H1 (cell line): ENCODE results near the gene FN3KRP. TPM values are rescaled to one million over a fixed set of nuclear protein-coding genes. Genes with fewer than 3 reads are reported as not detected.

Experiments used
- CTCF ChIA-PET: fragments of 300-600 bp; sonication (Branson Sonifier 250); formaldehyde crosslinking; loops from one replicate; lab custom pipeline; 2021; ENCODE audit not compliant: partially characterized antibody; lab: Charles Lee
- POLR2A ChIA-PET: fragments of 300-600 bp; sonication (Branson Sonifier 250); formaldehyde crosslinking; loops from one replicate; lab custom pipeline; 2021; ENCODE audit warnings: inconsistent platforms; ENCODE audit not compliant: partially characterized antibody; lab: Charles Lee
- DNase-seq, 2 experiments: peaks; one replicate each; pipeline versions ENCODE4 v3.0.0 to v3.0.0-alpha.2; 2010 to 2022; ENCODE audit warnings: low spot score in 2 of 2, low read depth in 1 of 2, mixed read lengths in 1 of 2
- FAIRE-seq: peaks from 2 replicates; lab custom pipeline; 2011; peaks lifted over from hg19 to GRCh38; lab: Jason Lieb, UNC
- H2AFZ ChIP-seq: 2 replicates; pipeline ENCODE4 v1.8.1; 2012; ENCODE audit warnings: low read length, inconsistent platforms
- H2AK5ac ChIP-seq: 2 replicates; pipeline ENCODE4 v1.6.1; 2013; ENCODE audit warnings: low read depth, low read length
- H2BK120ac ChIP-seq: replicated peaks from 2 replicates; pipeline ENCODE3; 2013; ENCODE audit warnings: low read depth, low read length, inconsistent platforms
- H2BK12ac ChIP-seq: 2 replicates; pipeline ENCODE4 v1.6.1; 2013; ENCODE audit warnings: low read depth, low read length
- H2BK15ac ChIP-seq: 2 replicates; pipeline ENCODE4 v1.6.1; 2013; ENCODE audit warnings: low read length
- H2BK20ac ChIP-seq: 2 replicates; pipeline ENCODE4 v1.6.1; 2013; ENCODE audit warnings: low read length
- H2BK5ac ChIP-seq: 2 replicates; pipeline ENCODE4 v1.6.1; 2013; ENCODE audit warnings: low read depth, low read length
- H3K14ac ChIP-seq: 2 replicates; pipeline ENCODE4 v1.6.1; 2013; ENCODE audit warnings: inconsistent platforms; ENCODE audit not compliant: insufficient read length
- H3K18ac ChIP-seq: 2 replicates; pipeline ENCODE4 v1.6.1; 2013; ENCODE audit warnings: low read length; ENCODE audit errors: extremely low read depth
- H3K23ac ChIP-seq: 2 replicates; pipeline ENCODE4 v1.6.1; 2013; ENCODE audit warnings: inconsistent platforms; ENCODE audit not compliant: insufficient read length
- H3K23me2 ChIP-seq: 2 replicates; pipeline ENCODE4 v1.6.1; 2013; ENCODE audit warnings: low read depth, low read length
- H3K27ac ChIP-seq: 2 replicates; pipeline ENCODE4 v1.6.1; 2011; ENCODE audit warnings: low read depth, low read length, inconsistent platforms
- H3K27me3 ChIP-seq, 4 experiments: replicated peaks in 1 of 4; 1 replicate in 1 of 4; 2 replicates in 3 of 4; pipeline versions ENCODE4 v1.6.1 to v1.8.1; 2011 to 2013; ENCODE audit warnings: low read length in 3 of 4, mild to moderate bottlenecking in 3 of 4, inconsistent platforms in 2 of 4, mixed read lengths in 2 of 4, moderate library complexity in 1 of 4; ENCODE audit not compliant: control insufficient read depth in 3 of 4, insufficient read depth in 3 of 4; ENCODE audit errors: extremely low read depth in 1 of 4
- H3K36me3 ChIP-seq, 4 experiments: 2 replicates each; pipeline versions ENCODE4 v1.6.1 to v1.8.1; 2011 to 2013; ENCODE audit warnings: mild to moderate bottlenecking in 4 of 4, low read length in 3 of 4, moderate library complexity in 2 of 4, control low read depth in 1 of 4, inconsistent platforms in 1 of 4; ENCODE audit not compliant: insufficient read depth in 4 of 4, control insufficient read depth in 2 of 4
- H3K4ac ChIP-seq: replicated peaks from 2 replicates; pipeline ENCODE3; 2013; ENCODE audit warnings: low read length, low read depth, mixed read lengths, inconsistent platforms; ENCODE audit not compliant: insufficient read length
- H3K4me1 ChIP-seq, 4 experiments: replicated peaks in 1 of 4; 1 replicate in 1 of 4; 2 replicates in 3 of 4; pipeline versions ENCODE4 v1.6.1 to v1.8.1; 2011 to 2013; ENCODE audit warnings: low read length in 3 of 4, inconsistent platforms in 2 of 4, mixed read lengths in 1 of 4; ENCODE audit not compliant: insufficient read depth in 4 of 4, control insufficient read depth in 3 of 4
- H3K4me2 ChIP-seq, 2 experiments: 2 replicates each; pipeline versions ENCODE4 v1.6.1 to v1.8.1; 2011 to 2013; ENCODE audit warnings: low read depth in 2 of 2, low read length in 2 of 2, control low read depth in 1 of 2, inconsistent platforms in 1 of 2, mild to moderate bottlenecking in 1 of 2; ENCODE audit not compliant: insufficient read depth in 1 of 2
- H3K4me3 ChIP-seq, 4 experiments: fragments of 200-600, 300-600 bp in 1 of 4; sonication (generic), shearing (Covaris generic), sonication (Bioruptor Twin) in 1 of 4; 2 replicates each; pipeline versions ENCODE4 v1.5.1 to v1.8.1; 2011 to 2016; ENCODE audit warnings: low read length in 4 of 4, low read depth in 3 of 4, control low read depth in 2 of 4, inconsistent platforms in 2 of 4, mild to moderate bottlenecking in 2 of 4, mixed read lengths in 1 of 4, moderate library complexity in 1 of 4; ENCODE audit not compliant: insufficient read depth in 2 of 4; ENCODE audit errors: extremely low read depth in 1 of 4
- H3K56ac ChIP-seq: replicated peaks from 2 replicates; pipeline ENCODE3; 2013; ENCODE audit warnings: low read depth, mild to moderate bottlenecking, mixed read lengths, low read length, inconsistent platforms; ENCODE audit not compliant: insufficient read length
- H3K79me1 ChIP-seq: 2 replicates; pipeline ENCODE4 v1.6.1; 2013; ENCODE audit warnings: low read depth, low read length, control low read depth
- H3K79me2 ChIP-seq, 2 experiments: 2 replicates each; pipeline versions ENCODE4 v1.6.1 to v1.8.1; 2012 to 2013; ENCODE audit warnings: low read length in 2 of 2, mild to moderate bottlenecking in 2 of 2, inconsistent platforms in 1 of 2; ENCODE audit not compliant: insufficient read depth in 2 of 2, control insufficient read depth in 1 of 2
- H3K9ac ChIP-seq, 4 experiments: replicated peaks in 1 of 4; 1 replicate in 1 of 4; 2 replicates in 3 of 4; pipeline versions ENCODE4 v1.6.1 to v1.8.1; 2011 to 2013; ENCODE audit warnings: low read depth in 3 of 4, low read length in 3 of 4, control low read depth in 2 of 4, mild to moderate bottlenecking in 2 of 4, moderate library complexity in 2 of 4, inconsistent platforms in 1 of 4; ENCODE audit errors: extremely low read depth in 1 of 4
- H3K9me3 ChIP-seq, 2 experiments: 2 replicates each; pipeline versions ENCODE4 v1.6.1 to v1.8.1; 2012 to 2013; ENCODE audit warnings: mild to moderate bottlenecking in 2 of 2, moderate library complexity in 2 of 2, control low read depth in 1 of 2, inconsistent platforms in 1 of 2, low read depth in 1 of 2, low read length in 1 of 2, mixed read lengths in 1 of 2; ENCODE audit not compliant: insufficient read depth in 2 of 2
- H4K20me1 ChIP-seq, 2 experiments: replicated peaks in 1 of 2; 2 replicates each; pipeline versions ENCODE3 to v1.8.1; 2011 to 2013; ENCODE audit warnings: inconsistent platforms in 2 of 2, low read length in 2 of 2, mild to moderate bottlenecking in 1 of 2; ENCODE audit not compliant: insufficient read depth in 2 of 2, control insufficient read depth in 1 of 2
- H4K5ac ChIP-seq: 2 replicates; pipeline ENCODE4 v1.6.1; 2013; ENCODE audit warnings: low read length, low read depth, mixed read lengths, inconsistent platforms; ENCODE audit not compliant: insufficient read length
- H4K8ac ChIP-seq: 2 replicates; pipeline ENCODE4 v1.8.0; 2013; ENCODE audit warnings: mild to moderate bottlenecking, moderate library complexity, low read length, inconsistent platforms; ENCODE audit not compliant: insufficient read depth; ENCODE audit errors: extremely low read depth
- H4K91ac ChIP-seq: replicated peaks from 2 replicates; pipeline ENCODE3; 2013; ENCODE audit warnings: low read length, mixed read lengths, inconsistent platforms; ENCODE audit not compliant: insufficient read length
- BRCA1 ChIP-seq: IDR thresholded peaks from 2 replicates; pipeline ENCODE4 v1.6.1; 2012; ENCODE audit warnings: low read depth, low read length, improper control_type of control experiment
- CBX8 ChIP-seq: fragments of 300-800, 300-1000 bp; sonication (generic); IDR thresholded peaks from 2 replicates; pipeline ENCODE4 v1.7.1; 2016; ENCODE audit warnings: low read depth, low read length, borderline replicate concordance
- CHD2 ChIP-seq: IDR thresholded peaks from 2 replicates; pipeline ENCODE4 v1.6.1; 2012; ENCODE audit warnings: low read length, improper control_type of control experiment
- EP300 ChIP-seq, 2 experiments: IDR thresholded peaks; 1 replicate in 1 of 2; 2 replicates in 1 of 2; pipeline ENCODE4 v1.6.1; 2011 to 2012; ENCODE audit warnings: low read depth in 2 of 2, low read length in 2 of 2, mild to moderate bottlenecking in 2 of 2, borderline replicate concordance in 1 of 2, inconsistent platforms in 1 of 2, moderate library complexity in 1 of 2
- EZH2 ChIP-seq: fragments of 200-600 bp; sonication (generic); IDR thresholded peaks from 2 replicates; pipeline ENCODE4 v1.7.1; 2012; ENCODE audit warnings: low read depth, mild to moderate bottlenecking, moderate library complexity, low read length, inconsistent platforms; ENCODE audit not compliant: severe bottlenecking
- FOSL1 ChIP-seq: IDR thresholded peaks from 2 replicates; pipeline ENCODE4 v1.6.1; 2011; ENCODE audit warnings: mild to moderate bottlenecking, low read depth, low read length, moderate library complexity; ENCODE audit not compliant: insufficient read depth
- GABPA ChIP-seq: IDR thresholded peaks from 2 replicates; pipeline ENCODE4 v1.6.1; 2011; ENCODE audit warnings: mild to moderate bottlenecking, low read length, moderate library complexity, borderline replicate concordance; ENCODE audit not compliant: insufficient read depth
- JUN ChIP-seq: IDR thresholded peaks from 2 replicates; pipeline ENCODE4 v1.6.1; 2011; ENCODE audit warnings: low read depth, mild to moderate bottlenecking, improper control_type of control experiment, low read length
- KDM4A ChIP-seq: IDR thresholded peaks from one replicate; pipeline ENCODE4 v1.7.1; 2012; ENCODE audit warnings: low read depth, mild to moderate bottlenecking, moderate library complexity, low read length, inconsistent platforms; ENCODE audit not compliant: severe bottlenecking
- MAFK ChIP-seq: IDR thresholded peaks from 2 replicates; pipeline ENCODE4 v1.6.1; 2012; ENCODE audit warnings: low read depth, mild to moderate bottlenecking, improper control_type of control experiment, low read length
- SP2 ChIP-seq: IDR thresholded peaks from 2 replicates; pipeline ENCODE4 v1.6.1; 2012; ENCODE audit warnings: mild to moderate bottlenecking, low read length, inconsistent platforms
- SP4 ChIP-seq: IDR thresholded peaks from 2 replicates; pipeline ENCODE4 v1.6.1; 2012; ENCODE audit warnings: low read length, inconsistent platforms
- SRF ChIP-seq: IDR thresholded peaks from 2 replicates; pipeline ENCODE4 v1.6.1; 2011; ENCODE audit warnings: mild to moderate bottlenecking, low read depth, low read length, moderate library complexity
- TAF1 ChIP-seq: IDR thresholded peaks from 2 replicates; pipeline ENCODE4 v1.6.1; 2011; ENCODE audit warnings: mild to moderate bottlenecking, low read depth, low read length
- WGBS, 2 experiments: shearing (Covaris generic) in 1 of 2; methylation state at CpG; one replicate each; pipeline versions ENCODE4 v1.1.6 to v1.1.7; 2013 to 2015; ENCODE audit warnings: low lambda C conversion rate in 2 of 2, mixed read lengths in 2 of 2, inconsistent platforms in 1 of 2, low coverage in 1 of 2, missing lambda C conversion rate in 1 of 2; ENCODE audit not compliant: insufficient replicate concordance in 2 of 2, insufficient coverage in 1 of 2, insufficient read length in 1 of 2; ENCODE audit errors: extremely low coverage in 1 of 2, missing lambda C conversion rate in 1 of 2; 5-methylcytosine and 5-hydroxymethylcytosine counted together
- polyA plus RNA-seq, 7 experiments: library from polyadenylated mRNA; depleted of rRNA in 3 of 7; stranded (reverse) in 5 of 7; unstranded in 2 of 7; fragments of >200 nt in 5 of 7; fragments of 200-250 nt in 2 of 7; gene quantifications; 1 replicate in 5 of 7; 2 replicates in 1 of 7; 4 replicates in 1 of 7; pipeline versions ENCODE4 v1.2.1 to v1.2.3, GENCODE V29; 2011 to 2013; ENCODE audit warnings: missing spikeins in 2 of 7, mixed read lengths in 2 of 7
- total RNA-seq: library from RNA; stranded (reverse); fragmentation: NEBNext Ultra II Directional; extraction: Animal tissue kit (Norgen Biotek cat#: 25700); gene quantifications from 2 replicates; pipeline ENCODE4 v1.2.1, GENCODE V29; 2021

Gene FN3KRP
- total and polyA plus RNA-seq, 2 of the 8 experiments (the other 6 are each of a cell fraction or from before 2014, with no cell fraction given), result 18.1 to 21.4 TPM

DNA sequence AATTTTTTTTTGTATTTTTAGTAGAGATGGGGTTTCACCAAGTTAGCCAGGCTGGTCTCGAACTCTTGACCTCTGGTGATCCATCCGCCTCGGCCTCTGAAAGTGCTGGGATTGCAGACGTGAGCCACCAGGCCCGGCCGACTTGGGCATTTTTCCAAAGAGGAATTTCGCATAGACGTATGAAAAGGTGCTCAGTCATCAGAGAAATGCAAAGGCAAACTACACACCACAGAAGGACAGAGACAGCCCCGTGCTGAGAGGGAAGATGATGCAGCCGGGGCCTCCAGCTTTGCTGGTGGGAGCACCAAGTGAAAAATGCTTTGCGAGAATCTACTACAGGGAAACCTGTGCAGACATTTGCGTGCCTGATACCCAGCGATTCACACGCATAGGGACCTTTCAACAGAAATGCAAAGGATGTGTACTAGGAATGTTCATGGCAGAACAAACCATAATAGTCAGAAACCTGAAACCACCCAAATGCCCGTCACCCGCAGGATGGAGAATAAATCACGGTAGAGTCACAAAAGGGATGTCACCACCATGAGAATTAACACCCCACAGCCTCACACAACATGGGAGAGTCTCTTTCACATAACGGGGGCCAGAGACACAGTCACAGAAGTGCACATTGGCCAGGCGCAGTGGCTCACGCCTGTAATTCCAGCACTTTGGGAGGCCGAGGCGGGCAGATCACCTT, 23.2 kb upstream of the FN3KRP start:
- DNase-seq (no peak), FAIRE-seq (no peak)
- no peak overlapping the region for H3K4me3 ChIP-seq
- no peak overlapping the region for H2BK20ac ChIP-seq
- H3K79me2 ChIP-seq, result no peaks in the 10 kb centered on the region
- no peak overlapping the region for H3K56ac ChIP-seq
- no peak overlapping the region for H3K9ac ChIP-seq
- no peak overlapping the region for H2BK120ac ChIP-seq
- ChIA-PET CTCF (interaction anchor here (0.6 kb wide), 1 partner anchor 16 kb away, joined by 4 read pairs; no protein-coding TSS in a partner anchor), POLR2A (no interaction called here)
- peaks cover 0 to 5% of the 10 kb centered on the region in 2 experiments for H4K20me1 ChIP-seq
- no peak overlapping the region for H3K14ac ChIP-seq
- no peak overlapping the region for H3K23ac ChIP-seq
- H4K91ac ChIP-seq, result no peak overlapping the region
- no peak overlapping the region for H2BK15ac ChIP-seq
- H3K18ac ChIP-seq, result no peak overlapping the region
- H3K23me2 ChIP-seq, result peaks cover 5% of the 10 kb centered on the region; the same call in 1 of the 2 replicates
- no peak overlapping the region for H4K5ac ChIP-seq
- H4K8ac ChIP-seq, result no peak overlapping the region
- H3K9me3 ChIP-seq, result no peaks in the 10 kb centered on the region
- H3K27me3 ChIP-seq, result peaks cover 16 to 21% (median 20%) of the 10 kb centered on the region in 4 experiments
- 94% methylated on average over 22 of the region's 22 CpGs; no CpG with 5 or more reads in 1 of the 2 experiments for WGBS, 2 experiments
- H3K4ac ChIP-seq, result no peak overlapping the region
- H3K4me2 ChIP-seq, result no peak overlapping the region
- no peaks in the 10 kb centered on the region; a peak in 1 of 8 replicates for H3K36me3 ChIP-seq
- H2BK12ac ChIP-seq, result no peak overlapping the region
- H3K4me1 ChIP-seq, result peaks cover 0 to 6% (median 6%) of the 10 kb centered on the region in 4 experiments; a peak in 4 of 7 replicates
- no peak overlapping the region for H2AFZ ChIP-seq
- no peak overlapping the region for H3K27ac ChIP-seq
- no peak overlapping the region for H2BK5ac ChIP-seq
- no peaks in the 10 kb centered on the region for H3K79me1 ChIP-seq
- no peak overlapping the region for H2AK5ac ChIP-seq
- TF ChIP-seq CBX8, result no peak
- no peak for TF ChIP-seq KDM4A
- TF ChIP-seq FOSL1, result no peak
- no peak for TF ChIP-seq CHD2
- no peak for TF ChIP-seq TAF1
- TF ChIP-seq JUN, result no peak
- no peak for TF ChIP-seq GABPA
- no peak for TF ChIP-seq SP2
- no peak for TF ChIP-seq SRF
- TF ChIP-seq EP300 (IDR thresholded peaks at IDR 0.05; ENCODE audit: borderline replicate concordance in 1 of 2, low read depth in 2 of 2, low read length in 2 of 2), result no peak
- no peak for TF ChIP-seq BRCA1
- no peak for TF ChIP-seq MAFK
- TF ChIP-seq EZH2, result no peak
- TF ChIP-seq SP4, result no peak
